Anterior cingulate cortex (tissue), 58 donors: ENCODE results near the gene TUBGCP2.

Experiments used
- DNase-seq, 58 donors: peaks; one replicate each; lab custom pipeline; 2025; lab: John Stamatoyannopoulos, UW

TUBGCP2 gene

GRCh38 chr10:133308421-133309099 is at the start of gene TUBGCP2, which contains the start of gene ZNF511:
Gene TUBGCP2 (minus strand): TSS chr10:133308872. CDS start chr10:133302941, 5,931 bp downstream.
Gene ZNF511 (plus strand): TSS chr10:133308914. CDS start chr10:133308944, 30 bp downstream.
- peak in 56 of 58 donors; percentile 26 to 95 (median 84) for DNase-seq

GRCh38 chr10:133357285-133358161 is 48.9 kb upstream of the TUBGCP2 start, which contains the start of gene FUOM:
Gene FUOM (minus strand): TSS chr10:133358019. CDS start chr10:133358007, 12 bp downstream.
- DNase-seq: peak in 6 of 58 donors; percentile 10 to 85 (median 24)

- DNase-seq: no peak
These were observed 48.0 kb upstream of the TUBGCP2 start for GRCh38 chr10:133356549-133357284.

- DNase-seq: no peak
These were observed 47.3 kb upstream of the TUBGCP2 start for GRCh38 chr10:133355991-133356390.

- no peak for DNase-seq
These were observed 46.6 kb upstream of the TUBGCP2 start for GRCh38 chr10:133355266-133355665.

GRCh38 chr10:133354672-133355240 is 46.1 kb upstream of the TUBGCP2 start:
- no peak for DNase-seq

- DNase-seq: no peak
These were observed 45.4 kb upstream of the TUBGCP2 start for GRCh38 chr10:133353988-133354605.

- DNase-seq: no peak
These were observed 44.7 kb upstream of the TUBGCP2 start for GRCh38 chr10:133353202-133353959.

- no peak for DNase-seq
These were observed 43.0 kb upstream of the TUBGCP2 start for GRCh38 chr10:133351408-133352318.

- no peak for DNase-seq
These were observed 42.3 kb upstream of the TUBGCP2 start for GRCh38 chr10:133350950-133351329.

GRCh38 chr10:133350283-133350949 is 41.7 kb upstream of the TUBGCP2 start:
- no peak for DNase-seq

GRCh38 chr10:133349577-133350011 is 40.9 kb upstream of the TUBGCP2 start:
- DNase-seq: no peak

GRCh38 chr10:133349160-133349568 is 40.5 kb upstream of the TUBGCP2 start:
- DNase-seq: no peak

- DNase-seq: no peak
These were observed 39.2 kb upstream of the TUBGCP2 start for GRCh38 chr10:133347710-133348517.

- no peak for DNase-seq
These were observed 37.7 kb upstream of the TUBGCP2 start for GRCh38 chr10:133346413-133346812.

- DNase-seq: no peak
These were observed 35.6 kb upstream of the TUBGCP2 start for GRCh38 chr10:133344236-133344635.

- no peak for DNase-seq
These were observed 34.9 kb upstream of the TUBGCP2 start for GRCh38 chr10:133343558-133343957.
